Activated T-cell treated with anti-CD3 and anti-CD28 coated beads, Interleukin-2, amount 50 U/mL, for 4 hours (primary cell): ENCODE results near the gene AP1S2. TPM values are rescaled to one million over a fixed set of nuclear protein-coding genes. Genes with fewer than 3 reads are reported as not detected.

Source experiments
- ATAC-seq, 2 donors: fragments of 200-7000 bp; cut with Tn5 transposase; one replicate each; pipeline ENCODE4 v1.10.0; 2021
- DNase-seq: peaks from one replicate; pipeline ENCODE4 v3.0.0-alpha.2; 2020
- H3K27me3 Mint-ChIP-seq: one replicate; pipeline ENCODE4 v1.8.0; 2021; ENCODE audit warnings: low read depth, mixed read lengths
- H3K36me3 Mint-ChIP-seq: one replicate; pipeline ENCODE4 v1.8.0; 2022; ENCODE audit warnings: mixed read lengths; ENCODE audit not compliant: insufficient read depth
- H3K4me1 Mint-ChIP-seq: one replicate; pipeline ENCODE4 v1.8.0; 2021; ENCODE audit warnings: low read depth, mixed read lengths
- H3K4me3 Mint-ChIP-seq: one replicate; pipeline ENCODE4 v1.8.0; 2021; ENCODE audit warnings: mild to moderate bottlenecking, moderate library complexity, mixed read lengths
- H3K9me3 Mint-ChIP-seq: one replicate; pipeline ENCODE4 v1.8.0; 2021; ENCODE audit warnings: mixed read lengths
- total RNA-seq, 3 donors: library from RNA; stranded (reverse); gene quantifications; one replicate each; pipeline ENCODE4 v1.2.1, GENCODE V29; 2021

AP1S2 gene
- total RNA-seq, 3 donors from 2014 or later, result 24.0 to 26.4 (median 24.9) TPM

- Mint-ChIP-seq H3K4me3 (no peak overlapping the region), H3K36me3 (peaks cover 23% of the 10 kb centered on the region), H3K27me3 (no peaks in the 10 kb centered on the region), H3K9me3 (no peaks in the 10 kb centered on the region), H3K4me1 (peaks cover 27% of the 10 kb centered on the region)
- no peak for ATAC-seq
- DNase-seq, result no peak
Measured at GRCh38 chrX:15812192-15812938, 42.2 kb downstream of the AP1S2 start.

GRCh38 chrX:15808254-15808653 lies 46.4 kb downstream of the AP1S2 start:
- Mint-ChIP-seq H3K4me1 (peaks cover 2% of the 10 kb centered on the region), H3K9me3 (no peaks in the 10 kb centered on the region), H3K4me3 (no peak overlapping the region), H3K36me3 (peaks cover 23% of the 10 kb centered on the region), H3K27me3 (no peaks in the 10 kb centered on the region)
- ATAC-seq, result no peak
- DNase-seq, result no peak

GRCh38 chrX:15804563-15804962 lies 50.0 kb downstream of the AP1S2 start:
- Mint-ChIP-seq H3K36me3 (peaks cover 15% of the 10 kb centered on the region), H3K9me3 (no peaks in the 10 kb centered on the region), H3K4me3 (no peak overlapping the region), H3K4me1 (peaks cover 1% of the 10 kb centered on the region), H3K27me3 (no peaks in the 10 kb centered on the region)
- ATAC-seq, result no peak
- no peak for DNase-seq

GRCh38 chrX:15797707-15798106 lies 56.9 kb downstream of the AP1S2 start:
- DNase-seq (no peak), ATAC-seq (peak in 1 of 2 donors; percentile 43)
- peaks cover 38% of the 10 kb centered on the region for H3K4me1 Mint-ChIP-seq
- no peaks in the 10 kb centered on the region for H3K9me3 Mint-ChIP-seq
- no peaks in the 10 kb centered on the region for H3K27me3 Mint-ChIP-seq
- H3K36me3 Mint-ChIP-seq, result peaks cover 11% of the 10 kb centered on the region
- no peak overlapping the region for H3K4me3 Mint-ChIP-seq

DNA sequence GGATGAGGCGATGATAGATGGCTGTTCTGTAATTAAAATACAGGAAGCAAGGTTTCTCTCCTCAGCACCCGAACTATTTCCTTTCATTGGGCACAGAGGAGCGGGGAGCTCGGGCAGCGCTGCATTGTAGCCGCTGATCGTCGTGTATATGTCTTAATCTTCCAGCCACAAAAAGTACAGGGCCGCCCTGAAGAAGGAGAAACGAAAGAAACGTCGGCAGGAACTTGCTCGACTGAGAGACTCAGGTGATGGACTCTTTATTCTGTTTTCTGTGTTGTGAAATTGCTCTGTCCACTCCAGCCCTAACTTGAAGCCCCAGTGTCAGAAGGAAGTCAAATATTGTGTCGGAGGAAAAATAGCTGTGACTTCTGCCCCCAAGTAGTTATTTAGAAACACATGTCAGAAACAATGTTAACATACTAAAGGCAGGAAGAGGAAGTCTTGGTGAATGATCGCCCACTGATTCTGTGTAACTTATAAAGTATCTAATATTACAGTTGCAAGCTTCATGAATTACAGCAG lies 63.8 kb downstream of the AP1S2 start:
- Mint-ChIP-seq H3K4me3 (no peak overlapping the region), H3K4me1 (peaks cover 26% of the 10 kb centered on the region), H3K9me3 (no peaks in the 10 kb centered on the region), H3K27me3 (no peaks in the 10 kb centered on the region), H3K36me3 (peaks cover under 1% of the 10 kb centered on the region)
- DNase-seq, result no peak
- ATAC-seq, result no peak

DNA sequence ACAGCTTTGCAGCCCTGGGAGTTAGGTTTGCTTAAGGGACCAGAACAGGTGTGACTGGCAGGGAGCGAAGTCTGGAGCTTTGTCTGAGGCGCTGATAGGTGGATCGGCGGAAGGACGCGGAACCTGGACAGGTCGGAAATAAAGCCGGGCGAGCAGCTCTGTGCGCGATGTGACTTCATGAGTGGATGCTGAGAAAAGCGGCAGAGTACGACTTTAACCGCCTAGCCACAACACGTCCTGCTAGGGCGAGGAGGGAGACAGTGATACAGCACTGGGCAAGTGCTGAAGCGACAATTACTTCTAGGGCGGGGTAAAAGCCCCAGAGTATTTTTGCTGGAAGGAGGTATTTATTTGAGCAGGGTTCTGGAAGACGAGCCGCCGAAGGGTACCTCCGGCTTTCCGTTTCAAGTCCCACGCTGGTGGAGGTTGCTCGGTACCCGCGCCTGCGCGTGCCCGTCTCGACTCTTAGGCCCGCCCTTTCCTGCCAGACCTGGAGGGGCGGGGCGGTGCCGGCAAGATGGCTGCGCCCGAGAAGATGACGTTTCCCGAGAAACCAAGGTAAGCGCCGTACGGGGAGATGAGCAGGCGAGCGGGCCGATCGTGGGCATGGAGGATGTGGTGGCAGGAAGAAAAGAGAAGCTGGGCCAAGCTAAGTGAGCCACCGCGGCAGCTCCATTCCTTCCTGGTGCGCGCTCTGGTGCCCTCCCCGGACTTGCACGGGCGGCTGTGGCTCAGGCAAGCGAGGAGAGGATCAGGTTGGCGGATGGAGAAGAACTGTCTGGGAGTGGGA lies 64.4 kb downstream of the AP1S2 start, which contains the start of gene ZRSR2:
Gene ZRSR2, plus strand, starts transcription at position 506 of the 790 bp plus-strand sequence. Its CDS starts 12 bp downstream, at position 518.
- H3K4me1 Mint-ChIP-seq, result peaks cover 23% of the 10 kb centered on the region
- no peaks in the 10 kb centered on the region for H3K9me3 Mint-ChIP-seq
- ATAC-seq, result peak; percentile 92 to 93
- H3K27me3 Mint-ChIP-seq, result no peaks in the 10 kb centered on the region
- H3K36me3 Mint-ChIP-seq, result peaks cover 2% of the 10 kb centered on the region
- H3K4me3 Mint-ChIP-seq, result no peak within 1 kb of the TSS
- peak; percentile 90 for DNase-seq

- ATAC-seq, result no peak
- no peaks in the 10 kb centered on the region for H3K9me3 Mint-ChIP-seq
- H3K27me3 Mint-ChIP-seq, result no peaks in the 10 kb centered on the region
- no peak for DNase-seq
- H3K36me3 Mint-ChIP-seq, result peaks cover 12% of the 10 kb centered on the region
- no peak overlapping the region for H3K4me3 Mint-ChIP-seq
- H3K4me1 Mint-ChIP-seq, result peaks cover 5% of the 10 kb centered on the region
Measured at GRCh38 chrX:15786915-15787314, 67.7 kb downstream of the AP1S2 start.

DNA sequence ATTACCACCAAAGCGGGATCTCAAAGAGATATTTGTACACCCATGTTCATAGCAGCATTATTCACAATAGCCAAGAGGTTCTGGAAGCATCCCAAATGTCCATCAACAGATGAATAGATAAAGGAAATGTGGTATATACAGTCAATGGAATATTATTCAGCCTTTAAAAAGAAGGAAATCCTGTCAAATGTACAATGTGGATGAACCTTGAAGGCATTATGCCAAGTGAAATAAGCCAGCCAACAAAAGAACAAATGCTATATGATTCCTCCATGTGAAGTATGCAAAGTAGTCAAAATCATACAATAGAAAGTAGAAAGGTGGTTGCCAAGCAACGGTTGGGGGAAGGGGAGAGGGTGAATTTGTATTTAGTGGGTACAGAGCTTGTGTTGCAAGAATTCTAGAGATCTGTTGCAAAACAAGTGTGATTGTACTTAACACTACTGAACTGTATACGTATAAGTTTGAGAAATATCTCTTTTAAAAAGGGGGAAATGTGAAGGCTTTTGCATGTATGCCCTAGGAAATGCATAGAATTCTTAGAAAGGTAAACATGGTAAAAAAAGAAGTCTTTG lies 69.3 kb downstream of the AP1S2 start:
- no peak for ATAC-seq
- H3K9me3 Mint-ChIP-seq, result no peaks in the 10 kb centered on the region
- H3K4me3 Mint-ChIP-seq, result no peak overlapping the region
- H3K36me3 Mint-ChIP-seq, result peaks cover 12% of the 10 kb centered on the region
- H3K27me3 Mint-ChIP-seq, result no peaks in the 10 kb centered on the region
- DNase-seq, result no peak
- peaks cover 5% of the 10 kb centered on the region for H3K4me1 Mint-ChIP-seq

DNA sequence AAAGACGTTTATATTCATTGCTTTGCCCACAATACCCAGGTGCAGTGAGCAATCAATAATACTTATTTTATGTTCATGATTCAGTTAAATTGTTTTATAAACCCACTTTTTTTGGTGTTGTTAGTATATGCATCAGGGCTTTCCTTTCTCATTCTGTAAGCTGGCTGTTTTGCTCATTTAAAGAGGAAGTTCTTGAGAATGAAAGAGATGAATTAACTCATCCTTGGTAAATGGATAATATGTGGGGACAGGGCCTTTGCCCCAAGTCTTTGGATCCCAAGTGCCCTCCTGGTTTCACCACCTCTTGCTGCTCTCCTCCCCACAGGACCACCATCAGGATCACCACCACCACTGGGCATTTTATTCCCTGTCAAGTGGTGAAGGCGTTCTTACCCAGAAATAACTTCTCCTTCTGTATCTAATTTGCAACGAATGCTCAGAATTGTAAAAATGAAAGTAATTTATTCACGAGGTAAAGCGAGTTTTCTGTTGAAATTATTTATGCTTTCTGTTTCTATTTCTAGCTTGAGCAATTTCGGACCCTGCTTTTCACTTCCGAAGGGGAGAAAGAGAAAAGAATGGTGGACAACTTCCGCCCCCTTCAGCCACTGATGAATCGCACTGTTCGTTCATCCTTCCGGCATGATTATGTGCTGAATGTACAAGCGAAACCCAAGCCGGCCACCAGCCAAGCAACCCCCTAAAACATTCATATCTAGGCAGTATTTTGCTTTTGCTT lies 72.5 kb downstream of the AP1S2 start:
- DNase-seq, result no peak
- Mint-ChIP-seq H3K4me3 (peak overlapping the region; percentile 81), H3K36me3 (peaks cover 12% of the 10 kb centered on the region), H3K9me3 (no peaks in the 10 kb centered on the region), H3K27me3 (no peaks in the 10 kb centered on the region), H3K4me1 (peaks cover 6% of the 10 kb centered on the region)
- ATAC-seq, result peak in 1 of 2 donors; percentile 70

Other genes starting within 250 kb of the AP1S2 start
- gene CLTRN, start 190.0 kb downstream of the AP1S2 start, total RNA-seq, result under 1 TPM in 1 of 3 donors, not detected in 2; 0.16 TPM
- 1 to 10 TPM; 3.7 to 5.4 (median 5.2) TPM for gene CA5B, start 116.5 kb downstream of the AP1S2 start, total RNA-seq
- gene ZRSR2, start 64.3 kb downstream of the AP1S2 start, total RNA-seq, result 10 to 100 TPM; 12.8 to 20.6 (median 14.8) TPM